A549 (cell line): ENCODE measurements around the gene MRPL53. TPM values are rescaled to one million over a fixed set of nuclear protein-coding genes. Genes with fewer than 3 reads are reported as not detected.

Source experiments
- ATAC-seq, 2 experiments: fragments of 200-7000 bp in 1 of 2; fragments of >200 bp in 1 of 2; cut with Nextera tagmentation in 1 of 2; cut with Tn5 transposase in 1 of 2; 3 replicates each; pipeline versions ENCODE4 v1.8.0 to v1.9.1; 2018 to 2020; ENCODE audit warnings: mild to moderate bottlenecking in 1 of 2, moderate library complexity in 1 of 2
- CTCF ChIA-PET: fragments of 300-600 bp; sonication (Branson Sonifier 250); formaldehyde crosslinking; extraction: SDS; loops from one replicate; lab custom pipeline; 2021; ENCODE audit warnings: antibody characterized with exemption, inconsistent platforms; lab: Yijun Ruan, JAX
- POLR2A ChIA-PET: fragments of 350-600 bp; formaldehyde crosslinking; extraction: SDS; loops from one replicate; lab custom pipeline; 2021; ENCODE audit warnings: antibody characterized with exemption, inconsistent platforms; lab: Yijun Ruan, JAX
- DNase-seq, 2 experiments: peaks; one replicate each; pipeline versions ENCODE4 v3.0.0 to v3.0.0-alpha.2; 2011 to 2016; ENCODE audit warnings: low read depth in 1 of 2, low spot score in 1 of 2
- FAIRE-seq: peaks from 2 replicates; lab custom pipeline; 2011; peaks lifted over from hg19 to GRCh38; lab: Jason Lieb, UNC
- H3K27ac ChIP-seq, 2 experiments: fragments of >200 bp; sonication (Bioruptor Twin); formaldehyde crosslinking; 3 replicates each; pipeline ENCODE4 v1.5.1; 2016 to 2017
- H3K4me1 ChIP-seq: fragments of >200 bp; sonication (Bioruptor Twin); formaldehyde crosslinking; 3 replicates; pipeline ENCODE4 v1.6.1; 2016
- H3K4me2 ChIP-seq: fragments of >200 bp; sonication (Bioruptor Twin); formaldehyde crosslinking; 3 replicates; pipeline ENCODE4 v1.6.1; 2016
- H3K4me3 ChIP-seq: fragments of >200 bp; sonication (Bioruptor Twin); formaldehyde crosslinking; 3 replicates; pipeline ENCODE4 v1.5.1; 2016
- H3K9me3 ChIP-seq: fragments of >200 bp; sonication (Bioruptor Twin); formaldehyde crosslinking; 3 replicates; pipeline ENCODE4 v1.6.1; 2016
- BCL3 ChIP-seq: fragments of >200 bp; sonication (Bioruptor Twin); formaldehyde crosslinking; IDR thresholded peaks from 3 replicates; pipeline ENCODE4 v1.6.1; 2016
- CBX2 ChIP-seq: fragments of 200-600 bp; sonication (generic); IDR thresholded peaks from 2 replicates; pipeline ENCODE4 v1.6.1; 2016; ENCODE audit warnings: low read depth, mild to moderate bottlenecking, borderline replicate concordance
- CBX8 ChIP-seq: fragments of 200-600 bp; sonication (generic); IDR thresholded peaks from 2 replicates; pipeline ENCODE4 v1.6.1; 2016
- CHD2 ChIP-seq: fragments of 150-350 bp; IDR thresholded peaks from 2 replicates; pipeline ENCODE4 v1.6.1; 2014; ENCODE audit warnings: low read length; ENCODE audit not compliant: partially characterized antibody
- CTCF ChIP-seq: fragments of >200 bp; sonication (Bioruptor Twin); formaldehyde crosslinking; IDR thresholded peaks from 3 replicates; pipeline ENCODE4 v1.5.1; 2016
- EHMT2 ChIP-seq: fragments of 200-600 bp; sonication (generic); IDR thresholded peaks from 2 replicates; pipeline ENCODE4 v1.6.1; 2016; ENCODE audit warnings: antibody characterized with exemption, low read depth, mild to moderate bottlenecking, moderate library complexity
- EP300 ChIP-seq, 2 experiments: fragments of >200 bp; sonication (Bioruptor Twin); formaldehyde crosslinking; IDR thresholded peaks; 2 replicates in 1 of 2; 3 replicates in 1 of 2; pipeline ENCODE4 v1.6.1; 2016 to 2017
- ESRRA ChIP-seq: fragments of 150-350 bp; IDR thresholded peaks from 2 replicates; pipeline ENCODE4 v1.6.1; 2014; ENCODE audit warnings: mild to moderate bottlenecking, low read length, borderline replicate concordance
- FOXS1 ChIP-seq: fragments of 250-450 bp; sonication (Bioruptor Pico); IDR thresholded peaks from 2 replicates; pipeline ENCODE4 v1.5.0; 2020; ENCODE audit warnings: mild to moderate bottlenecking, moderate library complexity
- HMGXB4 ChIP-seq: fragments of 250-450 bp; sonication (Bioruptor Pico); IDR thresholded peaks from 2 replicates; pipeline ENCODE4 v1.5.0; 2021; ENCODE audit warnings: mild to moderate bottlenecking, moderate library complexity, borderline replicate concordance
- HOXA7 ChIP-seq: fragments of 250-450 bp; sonication (Bioruptor Pico); IDR thresholded peaks from 2 replicates; pipeline ENCODE4 v1.5.0; 2020; ENCODE audit warnings: mild to moderate bottlenecking, moderate library complexity
- JUN ChIP-seq, 2 experiments: fragments of >200 bp; sonication (Bioruptor Twin); formaldehyde crosslinking; IDR thresholded peaks; 2 replicates in 1 of 2; 3 replicates in 1 of 2; pipeline ENCODE4 v1.6.1; 2016 to 2017
- MAZ ChIP-seq: fragments of 150-350 bp; IDR thresholded peaks from 2 replicates; pipeline ENCODE4 v1.6.1; 2014; ENCODE audit warnings: antibody characterized with exemption, low read depth, low read length, borderline replicate concordance
- MYC ChIP-seq: IDR thresholded peaks from 2 replicates; pipeline ENCODE4 v1.6.1; 2012; ENCODE audit warnings: mild to moderate bottlenecking, inconsistent platforms, low read length, improper control_type of control experiment, borderline replicate concordance
- NFE2L2 ChIP-seq: fragments of 150-350 bp; conservative IDR thresholded peaks from 2 replicates; pipeline ENCODE4 v1.6.1; 2014; ENCODE audit warnings: low read length
- NPAS2 ChIP-seq: fragments of 250-450 bp; sonication (Bioruptor Pico); IDR thresholded peaks from 2 replicates; pipeline ENCODE4 v1.8.0; 2022; ENCODE audit warnings: mild to moderate bottlenecking, moderate library complexity, borderline replicate concordance
- NR3C1 ChIP-seq: fragments of >200 bp; sonication (Bioruptor Twin); formaldehyde crosslinking; IDR thresholded peaks from 3 replicates; pipeline ENCODE4 v1.6.1; 2017
- PHF8 ChIP-seq: fragments of 200-600 bp; sonication (generic); IDR thresholded peaks from 2 replicates; pipeline ENCODE4 v1.6.1; 2016; ENCODE audit warnings: low read depth, mild to moderate bottlenecking, antibody characterized with exemption, moderate library complexity, borderline replicate concordance
- POLR2AphosphoS2 ChIP-seq: conservative IDR thresholded peaks from 2 replicates; pipeline ENCODE4 v1.6.1; 2012; ENCODE audit warnings: low read length, improper control_type of control experiment, inconsistent platforms
- RARB ChIP-seq: fragments of 250-450 bp; sonication (Bioruptor Pico); IDR thresholded peaks from 2 replicates; pipeline ENCODE4 v1.8.0; 2021; ENCODE audit warnings: mild to moderate bottlenecking, moderate library complexity
- RCOR1 ChIP-seq: fragments of 150-350 bp; IDR thresholded peaks from 2 replicates; pipeline ENCODE4 v1.6.1; 2014; ENCODE audit warnings: antibody characterized with exemption, low read length, low read depth
- RFX5 ChIP-seq: fragments of 450-650 bp; IDR thresholded peaks from 2 replicates; pipeline ENCODE4 v1.7.1; 2014; ENCODE audit warnings: antibody characterized with exemption, mild to moderate bottlenecking, moderate library complexity
- RNF2 ChIP-seq: fragments of 200-600 bp; sonication (generic); IDR thresholded peaks from 2 replicates; pipeline ENCODE4 v1.6.1; 2016; ENCODE audit warnings: low read depth, mild to moderate bottlenecking, antibody characterized with exemption, moderate library complexity, borderline replicate concordance
- SMC3 ChIP-seq: fragments of >200 bp; sonication (Bioruptor Twin); formaldehyde crosslinking; IDR thresholded peaks from 3 replicates; pipeline ENCODE4 v1.6.1; 2018; ENCODE audit warnings: inconsistent platforms
- SREBF2 ChIP-seq: fragments of 450-650 bp; IDR thresholded peaks from 2 replicates; pipeline ENCODE4 v1.6.1; 2014; ENCODE audit warnings: mild to moderate bottlenecking, moderate library complexity
- TFCP2L1 ChIP-seq: fragments of 250-450 bp; sonication (Bioruptor Pico); IDR thresholded peaks from 2 replicates; pipeline ENCODE4 v1.5.0; 2021; ENCODE audit warnings: mild to moderate bottlenecking
- TP53 ChIP-seq: fragments of 250-450 bp; sonication (Bioruptor Pico); IDR thresholded peaks from 2 replicates; pipeline ENCODE4 v1.5.0; 2021; ENCODE audit warnings: mild to moderate bottlenecking, moderate library complexity
- ZFP36 ChIP-seq: fragments of 450-650 bp; IDR thresholded peaks from 2 replicates; pipeline ENCODE4 v1.6.1; 2014; ENCODE audit warnings: borderline replicate concordance; ENCODE audit not compliant: partially characterized antibody
- ZNF302 ChIP-seq: fragments of 250-450 bp; sonication (Bioruptor Pico); IDR thresholded peaks from 2 replicates; pipeline ENCODE4 v1.9.0; 2021; ENCODE audit warnings: inconsistent platforms, mild to moderate bottlenecking, moderate library complexity
- ZSCAN20 ChIP-seq: fragments of 250-450 bp; sonication (Bioruptor Pico); IDR thresholded peaks from 2 replicates; pipeline ENCODE4 v1.8.0; 2022; ENCODE audit warnings: mild to moderate bottlenecking, moderate library complexity
- whole genome bisulfite sequencing: methylation state at CpG from one replicate; pipeline ENCODE4 v1.1.6; 2017; ENCODE audit errors: missing lambda C conversion rate; 5-methylcytosine and 5-hydroxymethylcytosine counted together
- polyA plus RNA-seq, 4 experiments: library from polyadenylated mRNA; depleted of rRNA in 3 of 4; stranded (reverse); fragments of >200 nt; fragmentation: RNase III in 1 of 4; extraction: RNeasy Plus Mini Kit Qiagen cat#74134 plus additional on column Dnase treatment in 1 of 4; gene quantifications; 2 replicates in 3 of 4; 3 replicates in 1 of 4; pipeline ENCODE4 v1.2.3, GENCODE V29; 2011 to 2017

Gene MRPL53
- polyA plus RNA-seq, 2 of the 4 experiments (the other 2 are of a cell fraction), result 68.8 to 229 TPM

- ATAC-seq, result no peak
- no peak for FAIRE-seq
- ChIA-PET CTCF (interaction anchor here (2.4 to 5.0 kb wide), 3 partner anchors 21 to 77 kb away, joined by 12 to 39 read pairs (median 38); partner anchors contain the start of genes AUP1, CCDC142, HTRA2 and TTC31), POLR2A (interaction anchor here (1.0 kb wide), 1 partner anchor 16 kb away, joined by 4 read pairs; the partner anchor contains the start of gene DQX1)
- Histone ChIP-seq H3K27ac (no peak overlapping the region), H3K4me1 (peaks cover 25% of the 10 kb centered on the region), H3K4me2 (no peak overlapping the region), H3K9me3 (no peaks in the 10 kb centered on the region), H3K4me3 (no peak overlapping the region)
- no peak for DNase-seq
- TF ChIP-seq TFCP2L1 (CRISPR knock-in tag) (no peak), CTCF (no peak), FOXS1 (CRISPR knock-in tag) (no peak), HMGXB4 (CRISPR knock-in tag) (no peak), MYC (no peak), RCOR1 (no peak), JUN (IDR thresholded peaks at IDR 0.05) (no peak), NR3C1 (no peak), MAZ (no peak), SMC3 (no peak), ESRRA (no peak), ZFP36 (no peak), NFE2L2 (no peak), CBX8 (no peak), TP53 (no peak), EHMT2 (no peak), RNF2 (no peak), BCL3 (no peak), PHF8 (no peak), RARB (CRISPR knock-in tag) (no peak)
- WGBS, result 80% methylated on average over 4 of the region's 4 CpGs
Observed at GRCh38 chr2:74510272-74510671, 37.8 kb upstream of the MRPL53 start.

- ChIA-PET POLR2A (interaction anchor here (0.9 to 1.2 kb wide), 2 partner anchors 22 to 25 kb away, joined by 4 to 5 read pairs; partner anchors contain the start of genes AUP1 and HTRA2), CTCF (interaction anchor here (0.5 to 5.0 kb wide), 7 partner anchors 10 to 85 kb away, joined by 3 to 39 read pairs (median 5); partner anchors contain the start of genes AUP1 and HTRA2)
- no peak for TF ChIP-seq HOXA7 (CRISPR knock-in tag)
- no peak for TF ChIP-seq EP300 (IDR thresholded peaks at IDR 0.05)
- TF ChIP-seq CHD2, result no peak
- no peak for TF ChIP-seq BCL3
- TF ChIP-seq JUN (IDR thresholded peaks at IDR 0.05), result no peak
- TF ChIP-seq SREBF2, result no peak
- TF ChIP-seq CBX2, result no peak
- no peak for TF ChIP-seq ZSCAN20 (CRISPR knock-in tag)
- TF ChIP-seq NPAS2 (CRISPR knock-in tag), result no peak
- no peak for TF ChIP-seq RFX5
- TF ChIP-seq CBX8, result no peak
- no peak for TF ChIP-seq ZNF302
- TF ChIP-seq ZFP36, result no peak
- no peak for TF ChIP-seq SMC3
- TF ChIP-seq RCOR1, result no peak
- TF ChIP-seq POLR2AphosphoS2, result no peak
- no peak for TF ChIP-seq TFCP2L1 (CRISPR knock-in tag)
- H3K27ac ChIP-seq, result peak overlapping the region; percentile 95 to 99
- ATAC-seq, result peak; percentile 1 to 11; a peak in 4 of 6 replicates
- WGBS, result 52% methylated on average over 26 of the region's 38 CpGs
- peak overlapping the region; percentile 93 for H3K4me2 ChIP-seq
- FAIRE-seq, result no peak
- peaks cover 28% of the 10 kb centered on the region for H3K4me1 ChIP-seq
- peak overlapping the region; percentile 78 for H3K4me3 ChIP-seq
- DNase-seq, result no peak
- H3K9me3 ChIP-seq, result no peaks in the 10 kb centered on the region
Observed at GRCh38 chr2:74507926-74508520, 35.5 kb upstream of the MRPL53 start.
